OCI-LY7 (cell line): ENCODE data around the gene PPP2R2B. TPM values are rescaled to one million over a fixed set of nuclear protein-coding genes. Genes with fewer than 3 reads are reported as not detected.

Source experiments
- BruUV-seq: library from RNA; stranded (reverse); fragments of 400-500 nt; replicated peaks from 2 replicates; lab custom pipeline; 2021; lab: Mats Ljungman, UMichigan
- CTCF ChIA-PET: fragments of 300-600 bp; sonication (Branson Sonifier 250); formaldehyde crosslinking; loops from one replicate; lab custom pipeline; 2022; ENCODE audit warnings: antibody characterized with exemption; ENCODE audit not compliant: unreplicated experiment; lab: Charles Lee
- POLR2A ChIA-PET: fragments of 300-600 bp; sonication (Branson Sonifier 250); formaldehyde crosslinking; loops from one replicate; lab custom pipeline; 2022; ENCODE audit warnings: antibody characterized with exemption; lab: Charles Lee
- DNase-seq: peaks from one replicate; pipeline ENCODE4 v3.0.0-alpha.2; 2015; ENCODE audit warnings: low spot score
- H2AFZ ChIP-seq: fragments of 200-600 bp; sonication (generic), shearing (Covaris generic); 2 replicates; pipeline ENCODE4 v1.6.1; 2014; ENCODE audit warnings: mild to moderate bottlenecking, antibody characterized with exemption, low read length, moderate library complexity
- H3K27ac ChIP-seq: fragments of 200-600 bp; sonication (generic); 2 replicates; pipeline ENCODE4 v1.5.1; 2014; ENCODE audit warnings: mixed run types, low read depth, mild to moderate bottlenecking, moderate library complexity, low read length, inconsistent platforms; ENCODE audit not compliant: poor library complexity, severe bottlenecking
- H3K36me3 ChIP-seq: fragments of 200-600 bp; sonication (generic); 2 replicates; pipeline ENCODE4 v1.6.1; 2014; ENCODE audit warnings: mild to moderate bottlenecking, antibody characterized with exemption, low read length, moderate library complexity, mixed read lengths; ENCODE audit not compliant: insufficient read depth
- H3K4me1 ChIP-seq: fragments of 200-600 bp; sonication (generic); 2 replicates; pipeline ENCODE4 v1.5.1; 2014; ENCODE audit warnings: mild to moderate bottlenecking, low read length; ENCODE audit not compliant: insufficient read depth, poor library complexity, severe bottlenecking
- H3K4me2 ChIP-seq: fragments of 200-600 bp; sonication (generic); 2 replicates; pipeline ENCODE4 v1.6.1; 2014; ENCODE audit warnings: mild to moderate bottlenecking, low read length
- H3K4me3 ChIP-seq: fragments of 200-600 bp; sonication (generic); 2 replicates; pipeline ENCODE4 v1.5.1; 2014; ENCODE audit warnings: mild to moderate bottlenecking, low read depth, low read length; ENCODE audit not compliant: poor library complexity, severe bottlenecking
- H3K79me2 ChIP-seq: fragments of 200-600 bp; sonication (generic); 2 replicates; pipeline ENCODE4 v1.6.1; 2016; ENCODE audit warnings: low read depth, mild to moderate bottlenecking, low read length, moderate library complexity, mixed read lengths; ENCODE audit not compliant: insufficient read depth
- H3K9me2 ChIP-seq: fragments of 200-600 bp; sonication (generic); 2 replicates; pipeline ENCODE4 v1.6.1; 2016; ENCODE audit warnings: mild to moderate bottlenecking, low read length, mixed read lengths; ENCODE audit not compliant: insufficient read depth
- H3K9me3 ChIP-seq: fragments of 200-600 bp; sonication (generic); 2 replicates; pipeline ENCODE4 v1.6.1; 2014; ENCODE audit warnings: mild to moderate bottlenecking, mixed run types, low read length, mixed read lengths
- H4K20me1 ChIP-seq: fragments of 200-600 bp; sonication (generic); 2 replicates; pipeline ENCODE4 v1.6.1; 2014; ENCODE audit warnings: mild to moderate bottlenecking, antibody characterized with exemption, low read length, moderate library complexity, mixed read lengths; ENCODE audit not compliant: insufficient read depth
- EZH2phosphoT487 ChIP-seq: fragments of 200-600 bp; sonication (generic); IDR thresholded peaks from 2 replicates; pipeline ENCODE4 v1.6.1; 2018; ENCODE audit warnings: low read depth, borderline replicate concordance, mild to moderate bottlenecking, mixed run types, antibody characterized with exemption, low read length, moderate library complexity, mixed read lengths
- intact Hi-C: fragments of 100-400 bp; cut with micrococcal nuclease; formaldehyde crosslinking; loops from one replicate; pipeline ENCODE4 v1.10.0; 2022; ENCODE audit not compliant: unreplicated experiment
- total RNA-seq, 2 experiments: library from RNA; depleted of rRNA in 1 of 2; stranded (reverse); fragments of >200 nt in 1 of 2; shearing (Covaris generic) in 1 of 2; gene quantifications; 2 replicates each; pipeline ENCODE4 v1.2.3, GENCODE V29; 2014 to 2022
- TF ChIP-seq, protein P1 (sequence below): fragments of 200-600 bp; sonication (generic); conservative IDR thresholded peaks from 2 replicates; pipeline ENCODE4 v1.5.1; 2014; ENCODE audit warnings: mild to moderate bottlenecking, antibody characterized with exemption, low read length, moderate library complexity, mixed read lengths

Gene PPP2R2B
- total RNA-seq, 2 experiments from 2014 or later = not detected

GRCh38 chr5:146549615-146550014 is 328.9 kb downstream of the PPP2R2B start:
- CTCF ChIA-PET = no interaction called here

GRCh38 chr5:146548781-146549449 is 329.6 kb downstream of the PPP2R2B start:
- ChIA-PET CTCF (interaction anchor here (1.1 kb wide), 1 partner anchor 15 kb away, joined by 3 read pairs; no protein-coding TSS in a partner anchor), POLR2A (no interaction called here)
- no peaks in the 10 kb centered on the region for H3K9me2 ChIP-seq
- TF ChIP-seq, protein P1, sequence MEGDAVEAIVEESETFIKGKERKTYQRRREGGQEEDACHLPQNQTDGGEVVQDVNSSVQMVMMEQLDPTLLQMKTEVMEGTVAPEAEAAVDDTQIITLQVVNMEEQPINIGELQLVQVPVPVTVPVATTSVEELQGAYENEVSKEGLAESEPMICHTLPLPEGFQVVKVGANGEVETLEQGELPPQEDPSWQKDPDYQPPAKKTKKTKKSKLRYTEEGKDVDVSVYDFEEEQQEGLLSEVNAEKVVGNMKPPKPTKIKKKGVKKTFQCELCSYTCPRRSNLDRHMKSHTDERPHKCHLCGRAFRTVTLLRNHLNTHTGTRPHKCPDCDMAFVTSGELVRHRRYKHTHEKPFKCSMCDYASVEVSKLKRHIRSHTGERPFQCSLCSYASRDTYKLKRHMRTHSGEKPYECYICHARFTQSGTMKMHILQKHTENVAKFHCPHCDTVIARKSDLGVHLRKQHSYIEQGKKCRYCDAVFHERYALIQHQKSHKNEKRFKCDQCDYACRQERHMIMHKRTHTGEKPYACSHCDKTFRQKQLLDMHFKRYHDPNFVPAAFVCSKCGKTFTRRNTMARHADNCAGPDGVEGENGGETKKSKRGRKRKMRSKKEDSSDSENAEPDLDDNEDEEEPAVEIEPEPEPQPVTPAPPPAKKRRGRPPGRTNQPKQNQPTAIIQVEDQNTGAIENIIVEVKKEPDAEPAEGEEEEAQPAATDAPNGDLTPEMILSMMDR = no peak
- TF ChIP-seq EZH2phosphoT487 = no peak
- BruUV-seq = no TSS peak
- no peak overlapping the region for H3K4me3 ChIP-seq
- H3K4me2 ChIP-seq = no peak overlapping the region
- H3K4me1 ChIP-seq = no peaks in the 10 kb centered on the region
- no peak for DNase-seq
- intact Hi-C loops = loop anchor here (10.0 kb wide), 1 partner anchor 646 kb away; no protein-coding TSS in a partner anchor
- H3K36me3 ChIP-seq = no peaks in the 10 kb centered on the region
- no peak overlapping the region for H2AFZ ChIP-seq
- no peaks in the 10 kb centered on the region for H3K9me3 ChIP-seq
- no peaks in the 10 kb centered on the region for H3K79me2 ChIP-seq
- H4K20me1 ChIP-seq = no peaks in the 10 kb centered on the region
- no peak overlapping the region for H3K27ac ChIP-seq

More at GRCh38 chr5:146549615-146550014, 328.9 kb downstream of the PPP2R2B start:
- BruUV-seq = no TSS peak
- Histone ChIP-seq H4K20me1 (no peaks in the 10 kb centered on the region), H2AFZ (no peak overlapping the region), H3K36me3 (no peaks in the 10 kb centered on the region), H3K27ac (no peak overlapping the region), H3K9me2 (no peaks in the 10 kb centered on the region), H3K4me2 (no peak overlapping the region), H3K4me3 (no peak overlapping the region), H3K4me1 (no peaks in the 10 kb centered on the region), H3K79me2 (no peaks in the 10 kb centered on the region), H3K9me3 (no peaks in the 10 kb centered on the region)
- DNase-seq = no peak
- intact Hi-C loops = loop anchor here (10.0 kb wide), 1 partner anchor 645 kb away; no protein-coding TSS in a partner anchor
- TF ChIP-seq EZH2phosphoT487 = no peak
- TF ChIP-seq, protein P1 = no peak
- POLR2A ChIA-PET = no interaction called here

DNA sequence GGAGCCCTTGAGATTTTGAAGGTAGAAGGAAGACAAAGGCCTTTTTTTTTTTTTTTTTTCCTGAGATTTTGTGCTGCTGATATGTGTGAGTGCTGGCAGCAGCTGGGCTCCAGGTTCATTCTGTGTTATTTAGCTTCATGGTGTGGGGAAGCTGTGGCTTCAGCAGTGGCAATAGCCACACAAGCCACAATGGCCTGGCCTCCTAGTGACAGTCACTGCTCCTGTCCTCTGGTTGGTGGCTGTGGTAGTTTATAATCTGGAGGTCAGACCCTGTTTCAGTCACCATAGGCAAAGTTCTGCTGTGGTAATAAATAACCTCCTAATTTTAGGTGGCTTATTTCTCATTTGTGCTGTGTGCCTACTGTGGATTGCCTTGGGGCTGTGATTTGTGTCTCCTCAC is 334.3 kb downstream of the PPP2R2B start:
- H2AFZ ChIP-seq = no peak overlapping the region
- CTCF ChIA-PET = no interaction called here
- no peak overlapping the region for H3K27ac ChIP-seq
- TF ChIP-seq, protein P1 = no peak
- TF ChIP-seq EZH2phosphoT487 = no peak
- no peaks in the 10 kb centered on the region for H3K36me3 ChIP-seq
- H3K4me3 ChIP-seq = no peak overlapping the region
- no peak overlapping the region for H3K4me2 ChIP-seq
- no peaks in the 10 kb centered on the region for H3K79me2 ChIP-seq
- no peaks in the 10 kb centered on the region for H3K9me2 ChIP-seq
- POLR2A ChIA-PET = no interaction called here
- no peaks in the 10 kb centered on the region for H3K4me1 ChIP-seq
- intact Hi-C loops = loop anchor here (10.0 kb wide), 1 partner anchor 651 kb away; no protein-coding TSS in a partner anchor
- H3K9me3 ChIP-seq = no peaks in the 10 kb centered on the region
- H4K20me1 ChIP-seq = no peaks in the 10 kb centered on the region
- DNase-seq = no peak
- no TSS peak for BruUV-seq
